ENCODE measurements around the gene HOMER3.
"Not testable (repeated sequence)": the region's sequence is repeated elsewhere in the genome, so short reads cannot be mapped to it uniquely, and the experiment has no call there.

Gene HOMER3

GRCh38 chr19:18913466-18913865, 27.6 kb downstream of the HOMER3 start:
- in situ Hi-C loops (cut with HindIII; ENCODE audit: low pct_unique_long_range_greater_than_20kb, low sequenced_read_pairs): no loop called here
- TF ChIP-seq JUND (IDR thresholded peaks at IDR 0.05; ENCODE audit: low read depth): no peak

GRCh38 chr19:18912933-18913332, 28.1 kb downstream of the HOMER3 start:
- in situ Hi-C loops (cut with HindIII; ENCODE audit: low pct_unique_long_range_greater_than_20kb, low sequenced_read_pairs): no loop called here
- TF ChIP-seq JUND (IDR thresholded peaks at IDR 0.05; ENCODE audit: low read depth): no peak
- DNase-seq (ENCODE audit: low read depth in 1 of 2, low spot score in 1 of 2): no peak

More at GRCh38 chr19:18913466-18913865, 27.6 kb downstream of the HOMER3 start:
- no peak for DNase-seq (ENCODE audit: low read depth in 1 of 2, low spot score in 1 of 2)

- no peak for TF ChIP-seq JUND (IDR thresholded peaks at IDR 0.05; ENCODE audit: low read depth)
- no peak for DNase-seq (ENCODE audit: low read depth in 1 of 2, low spot score in 1 of 2)
- in situ Hi-C loops (cut with HindIII; ENCODE audit: low pct_unique_long_range_greater_than_20kb, low sequenced_read_pairs): no loop called here
Measured at GRCh38 chr19:18910801-18911436, 30.1 kb downstream of the HOMER3 start.

- in situ Hi-C loops (cut with HindIII; ENCODE audit: low pct_unique_long_range_greater_than_20kb, low sequenced_read_pairs): no loop called here
- no peak for DNase-seq (ENCODE audit: low read depth in 1 of 2, low spot score in 1 of 2)
- TF ChIP-seq JUND (IDR thresholded peaks at IDR 0.05; ENCODE audit: low read depth): no peak
Measured at GRCh38 chr19:18910010-18910409, 31.0 kb downstream of the HOMER3 start.

GRCh38 chr19:18908917-18909619, 31.9 kb downstream of the HOMER3 start:
- no peak for TF ChIP-seq JUND (IDR thresholded peaks at IDR 0.05; ENCODE audit: low read depth)
- DNase-seq (ENCODE audit: low read depth in 1 of 2, low spot score in 1 of 2): no peak
- in situ Hi-C loops (cut with HindIII; ENCODE audit: low pct_unique_long_range_greater_than_20kb, low sequenced_read_pairs): no loop called here

GRCh38 chr19:18906605-18907519, 34.2 kb downstream of the HOMER3 start:
- DNase-seq (ENCODE audit: low read depth in 1 of 2, low spot score in 1 of 2): no peak
- TF ChIP-seq JUND (IDR thresholded peaks at IDR 0.05; ENCODE audit: low read depth): no peak
- in situ Hi-C loops (cut with HindIII; ENCODE audit: low pct_unique_long_range_greater_than_20kb, low sequenced_read_pairs): no loop called here

- no peak for TF ChIP-seq JUND (IDR thresholded peaks at IDR 0.05; ENCODE audit: low read depth)
- DNase-seq (ENCODE audit: low read depth in 1 of 2, low spot score in 1 of 2): no peak
- in situ Hi-C loops (cut with HindIII; ENCODE audit: low pct_unique_long_range_greater_than_20kb, low sequenced_read_pairs): no loop called here
Measured at GRCh38 chr19:18905513-18906236, 35.3 kb downstream of the HOMER3 start.

- no peak for DNase-seq (ENCODE audit: low read depth in 1 of 2, low spot score in 1 of 2)
- TF ChIP-seq JUND (IDR thresholded peaks at IDR 0.05; ENCODE audit: low read depth): no peak
- in situ Hi-C loops (cut with HindIII; ENCODE audit: low pct_unique_long_range_greater_than_20kb, low sequenced_read_pairs): no loop called here
Measured at GRCh38 chr19:18905058-18905456, 36.0 kb downstream of the HOMER3 start.

- in situ Hi-C loops (cut with HindIII; ENCODE audit: low pct_unique_long_range_greater_than_20kb, low sequenced_read_pairs): no loop called here
- TF ChIP-seq JUND (IDR thresholded peaks at IDR 0.05; ENCODE audit: low read depth): no peak
- no peak for DNase-seq (ENCODE audit: low read depth in 1 of 2, low spot score in 1 of 2)
Measured at GRCh38 chr19:18904334-18905057, 36.5 kb downstream of the HOMER3 start.

GRCh38 chr19:18903156-18904037, 37.6 kb downstream of the HOMER3 start:
- DNase-seq (ENCODE audit: low read depth in 1 of 2, low spot score in 1 of 2): no peak
- TF ChIP-seq JUND (IDR thresholded peaks at IDR 0.05; ENCODE audit: low read depth): no peak

GRCh38 chr19:18902519-18902918, 38.5 kb downstream of the HOMER3 start:
- in situ Hi-C loops (cut with HindIII; ENCODE audit: low pct_unique_long_range_greater_than_20kb, low sequenced_read_pairs); DNase-seq (ENCODE audit: low read depth in 1 of 2, low spot score in 1 of 2): not testable (repeated sequence)

More at GRCh38 chr19:18903156-18904037, 37.6 kb downstream of the HOMER3 start:
- in situ Hi-C loops (cut with HindIII; ENCODE audit: low pct_unique_long_range_greater_than_20kb, low sequenced_read_pairs): no loop called here
